ENCODE data around the gene CADPS2.

CADPS2 gene

GRCh38 chr7:122343601-122344302 is 542.5 kb downstream of the CADPS2 start:
- no peak for DNase-seq

DNA sequence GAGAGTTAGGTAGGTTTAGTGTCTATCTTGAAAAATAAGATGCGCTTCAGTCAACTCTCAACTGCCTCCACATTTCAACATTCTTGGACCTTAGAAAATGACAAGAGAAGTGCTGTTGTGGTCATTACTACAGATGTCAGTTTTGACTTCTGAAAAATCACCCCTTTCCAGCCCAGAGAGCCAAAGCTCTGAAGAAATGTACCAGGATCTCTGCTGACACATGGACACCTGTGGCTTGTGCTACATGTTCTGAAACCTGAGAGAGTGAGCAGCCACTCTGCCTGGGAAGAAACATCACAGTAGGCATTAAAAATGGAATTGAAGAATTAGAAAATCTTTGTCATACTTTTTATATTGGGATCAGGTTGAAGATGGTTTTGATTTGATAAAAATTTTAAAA is 545.8 kb downstream of the CADPS2 start:
- DNase-seq, result no peak

DNA sequence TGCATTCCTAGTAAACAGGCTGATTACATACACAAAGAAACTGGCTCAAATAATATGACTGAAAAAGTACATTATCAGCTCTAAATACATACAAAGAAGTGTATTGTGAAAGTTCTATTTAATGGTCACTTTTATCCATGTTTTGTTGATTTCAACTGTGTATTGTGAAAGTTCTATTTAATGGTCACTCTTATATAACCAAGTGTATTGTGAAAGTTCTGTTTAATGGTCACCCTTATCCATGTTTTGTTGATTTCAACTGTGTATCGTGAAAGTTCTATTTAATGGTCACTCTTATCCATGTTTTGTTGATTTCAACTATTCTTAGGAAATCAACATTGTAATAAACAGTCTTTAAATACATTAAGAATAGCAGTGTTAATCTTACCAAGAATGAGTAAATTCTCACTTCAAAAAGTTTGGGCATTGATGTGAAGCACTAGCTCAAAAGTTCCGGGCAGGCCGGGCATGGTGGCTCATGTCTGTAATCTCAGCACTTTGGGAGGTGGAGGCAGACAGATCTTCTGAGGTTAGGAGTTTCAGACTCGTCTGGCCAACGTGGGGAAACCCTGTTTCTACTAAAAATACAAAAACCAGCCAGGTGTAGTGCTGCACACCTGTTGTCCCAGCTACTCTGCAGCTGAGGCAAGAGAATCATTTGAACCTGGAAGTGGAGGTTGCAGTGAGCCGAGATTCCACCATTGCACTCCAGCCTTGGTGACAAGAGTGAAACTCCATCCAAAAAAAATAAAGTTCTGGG is 546.9 kb downstream of the CADPS2 start:
- no peak for DNase-seq

- DNase-seq, result no peak
Measured at GRCh38 chr7:122337011-122337410, 549.2 kb downstream of the CADPS2 start.

- no peak for DNase-seq
Measured at GRCh38 chr7:122329145-122329802, 557.0 kb downstream of the CADPS2 start.

DNA sequence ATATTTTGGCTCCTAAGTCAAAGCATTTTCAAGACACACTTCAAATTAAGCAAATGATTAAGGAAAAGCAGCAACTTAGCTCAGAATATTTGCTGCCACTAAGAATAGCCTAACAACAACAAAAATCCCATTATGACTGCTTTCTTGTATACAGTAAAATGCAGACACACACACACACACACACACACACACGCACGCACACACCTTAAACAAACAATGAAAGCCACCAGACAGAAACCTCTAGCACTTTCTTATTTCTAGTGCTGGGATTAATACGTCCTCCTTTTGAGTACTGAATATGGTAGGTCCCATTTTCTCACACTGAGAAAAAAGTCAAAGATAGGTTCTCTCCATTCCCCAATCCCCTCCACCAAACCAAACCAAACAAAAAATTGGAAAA is 558.3 kb downstream of the CADPS2 start:
- DNase-seq, result no peak

DNA sequence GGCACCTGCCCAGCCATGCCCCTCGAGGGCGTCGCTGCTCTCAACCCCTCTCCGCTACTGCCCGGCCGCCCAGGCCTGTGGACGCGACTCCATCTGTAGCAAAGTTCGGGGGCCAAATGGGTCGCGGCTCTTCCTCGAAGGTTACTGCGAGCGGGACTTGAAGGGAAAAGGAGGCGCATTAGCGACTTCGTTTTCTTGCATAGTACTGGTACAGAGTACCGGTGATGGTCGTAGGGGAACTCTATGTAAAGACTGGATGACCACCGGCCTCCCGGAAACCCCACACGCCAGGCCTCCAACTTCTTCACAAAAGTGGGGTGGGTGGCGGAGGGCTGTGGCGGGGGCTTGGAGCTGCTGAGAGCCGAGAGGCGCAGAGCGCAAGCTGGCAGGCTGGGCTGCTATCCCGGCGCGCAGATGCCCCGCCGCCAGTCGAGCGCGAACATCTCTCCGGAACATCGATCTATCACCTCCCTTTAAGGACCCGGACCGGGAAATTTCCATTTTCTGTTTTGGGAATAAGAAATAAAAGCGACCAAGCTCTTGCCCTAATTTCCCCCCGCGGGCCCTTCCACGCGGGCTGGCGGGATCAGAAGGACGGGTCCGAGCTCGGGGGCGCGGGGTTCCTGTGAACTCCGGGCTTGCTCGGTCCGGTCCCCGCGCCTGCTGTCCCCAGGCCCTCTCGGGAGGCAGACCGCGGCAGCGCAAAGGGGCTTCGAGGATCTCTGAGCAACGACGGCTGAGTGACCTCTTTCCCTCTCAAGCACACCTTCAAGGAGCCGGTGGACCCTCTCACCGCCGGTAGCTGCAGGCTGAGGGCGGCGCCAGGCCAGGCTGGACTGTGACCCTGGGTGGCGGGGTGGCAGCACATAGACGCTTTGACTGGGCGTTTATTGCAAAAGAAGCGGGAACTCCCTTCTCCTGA is 569.5 kb downstream of the CADPS2 start:
- DNase-seq, result no peak

DNA sequence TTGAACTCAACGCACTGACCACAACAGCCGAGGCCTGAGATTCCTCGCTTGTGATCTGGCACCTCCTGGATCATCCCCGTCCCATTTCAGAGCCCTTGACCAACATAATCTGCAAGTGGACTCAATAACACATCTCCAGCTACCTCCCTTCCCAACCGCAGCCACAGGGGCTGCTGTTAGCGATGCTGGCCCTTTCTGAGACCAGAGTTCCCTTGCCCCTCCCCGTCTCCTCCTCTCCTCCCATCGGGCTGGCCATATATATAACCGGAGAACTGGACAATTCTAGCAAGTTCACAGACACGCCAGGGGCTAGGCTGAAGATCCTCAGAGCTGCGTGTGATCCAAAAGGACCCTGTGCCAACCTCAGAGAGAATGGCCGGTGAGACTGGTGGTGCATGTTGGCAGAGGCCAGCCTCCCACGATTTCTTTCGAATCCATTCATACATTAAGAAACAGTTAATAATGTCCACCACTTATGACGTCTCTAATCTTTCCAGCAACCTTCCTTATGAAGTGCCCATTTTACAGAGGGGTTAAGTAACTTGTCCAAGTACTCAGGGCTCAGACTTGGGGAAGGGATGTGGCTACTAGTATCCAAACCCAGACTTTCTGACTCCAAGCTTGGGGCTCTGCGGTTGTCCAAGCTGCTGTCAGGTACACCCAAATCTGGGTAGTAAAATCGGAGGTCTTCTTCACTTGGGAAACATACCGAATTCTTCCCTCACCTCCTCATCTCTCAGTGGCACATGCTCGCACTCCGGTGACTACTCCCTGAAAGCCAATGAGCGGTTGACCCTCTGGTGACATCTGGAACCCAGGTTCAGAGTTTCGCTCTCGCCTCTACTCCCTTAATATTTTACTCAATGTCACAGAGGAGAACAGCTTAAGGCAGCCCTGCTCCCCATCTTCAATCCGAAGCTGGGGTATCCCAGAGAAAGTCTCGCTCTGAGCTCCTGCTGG is 570.5 kb downstream of the CADPS2 start:
- no peak for DNase-seq

DNA sequence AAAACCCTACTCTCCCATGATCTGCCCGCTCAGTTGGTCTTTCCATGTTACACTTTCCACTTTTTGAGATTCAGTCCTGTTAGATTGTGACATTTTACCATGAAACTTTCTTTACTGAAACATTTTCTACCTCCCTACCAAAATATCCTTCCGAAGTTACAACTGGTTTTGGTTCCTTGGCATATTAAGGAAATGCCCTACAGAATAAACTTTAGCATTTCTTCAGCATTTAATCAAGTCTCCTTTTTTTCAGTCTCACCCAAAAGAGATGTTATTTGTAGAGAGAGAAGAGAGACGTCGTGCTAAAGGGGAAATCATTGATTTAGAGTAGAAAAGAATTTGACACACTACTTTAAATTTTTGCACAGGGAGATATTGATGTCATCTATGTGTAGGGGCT is 572.0 kb downstream of the CADPS2 start:
- DNase-seq, result no peak

GRCh38 chr7:122312789-122313188 is 573.5 kb downstream of the CADPS2 start:
- DNase-seq, result no peak

DNA sequence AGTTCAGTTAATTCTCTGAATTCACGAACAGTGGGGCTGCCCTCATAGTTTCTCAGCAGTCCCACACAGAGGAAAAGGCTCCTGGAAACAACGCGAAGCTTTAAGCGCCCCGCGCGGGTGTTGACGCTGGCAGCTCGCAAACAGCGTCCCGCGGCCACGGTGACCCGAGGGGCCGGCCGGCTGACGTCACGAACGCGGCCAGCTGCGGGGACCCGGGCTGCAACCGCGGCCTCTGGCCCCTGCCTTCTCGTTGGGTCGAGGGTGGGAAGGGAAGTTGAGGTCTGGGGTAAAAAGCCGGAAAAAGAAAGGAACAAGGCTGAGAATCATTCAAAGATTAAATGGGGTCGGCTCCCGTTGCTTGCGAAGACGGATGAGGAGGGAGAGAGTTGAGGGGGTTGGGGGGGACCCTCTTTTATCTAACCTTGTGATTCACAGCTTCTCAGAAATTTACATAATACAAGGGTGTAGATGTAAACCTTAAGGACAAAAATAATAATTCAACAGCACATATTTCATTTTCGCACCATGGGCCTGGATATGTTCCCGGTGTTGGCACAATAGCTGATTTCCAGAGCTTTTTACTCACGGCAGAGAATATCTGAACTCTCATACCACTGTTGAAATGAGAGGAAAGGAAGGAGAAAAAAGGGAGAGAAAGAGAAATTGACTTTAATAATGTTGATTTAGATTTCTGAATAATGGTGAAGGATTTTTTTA is 574.4 kb downstream of the CADPS2 start:
- no peak for DNase-seq

- DNase-seq, result no peak
Measured at GRCh38 chr7:122311050-122311700, 575.1 kb downstream of the CADPS2 start.

- no peak for DNase-seq
Measured at GRCh38 chr7:122310119-122311021, 575.9 kb downstream of the CADPS2 start.

GRCh38 chr7:122309421-122309820 is 576.8 kb downstream of the CADPS2 start:
- DNase-seq, result no peak

DNA sequence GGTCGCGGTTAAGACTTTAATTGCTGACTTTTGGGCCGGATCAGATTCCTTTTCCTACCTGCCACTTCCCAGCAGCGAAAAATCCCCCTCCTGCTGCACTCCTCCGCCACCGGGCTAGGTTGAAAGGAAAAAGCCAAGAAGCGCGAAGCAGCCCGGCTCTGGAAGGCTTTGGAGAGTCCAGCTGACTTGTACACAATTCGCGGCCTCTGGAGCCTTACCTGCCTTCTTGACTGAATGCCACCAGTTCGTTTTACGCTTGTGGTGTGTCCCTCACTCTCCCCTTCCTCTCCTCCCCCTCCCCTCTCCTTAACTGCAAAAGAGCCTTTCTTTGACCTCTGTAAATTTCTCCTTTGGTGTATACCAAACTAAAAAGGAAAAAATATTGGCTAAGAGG is 579.0 kb downstream of the CADPS2 start:
- no peak for DNase-seq

- no peak for DNase-seq
Measured at GRCh38 chr7:122306320-122307227, 579.7 kb downstream of the CADPS2 start.

- DNase-seq, result no peak
Measured at GRCh38 chr7:122305475-122306319, 580.6 kb downstream of the CADPS2 start.

Measured in activated effector memory CD4-positive, alpha-beta T cell treated with Interleukin-2 at 50 U/mL for 16 hours (primary cell).